HG03159 (cell line): ENCODE data around the gene LEAP2.
A peak's percentile ranks its signal among the peaks of the same experiment; 100 is the strongest.
"Not testable (repeated sequence)": the region's sequence is repeated elsewhere in the genome, so short reads cannot be mapped to it uniquely, and the experiment has no call there.

ENCODE experiments used
- ATAC-seq: cut with Tn5 transposase; IDR thresholded peaks from one replicate; pipeline ENCODE4 v1.9.1; 2021; ENCODE audit warnings: mild to moderate bottlenecking, moderate library complexity; ENCODE audit not compliant: unreplicated experiment

Gene LEAP2

DNA sequence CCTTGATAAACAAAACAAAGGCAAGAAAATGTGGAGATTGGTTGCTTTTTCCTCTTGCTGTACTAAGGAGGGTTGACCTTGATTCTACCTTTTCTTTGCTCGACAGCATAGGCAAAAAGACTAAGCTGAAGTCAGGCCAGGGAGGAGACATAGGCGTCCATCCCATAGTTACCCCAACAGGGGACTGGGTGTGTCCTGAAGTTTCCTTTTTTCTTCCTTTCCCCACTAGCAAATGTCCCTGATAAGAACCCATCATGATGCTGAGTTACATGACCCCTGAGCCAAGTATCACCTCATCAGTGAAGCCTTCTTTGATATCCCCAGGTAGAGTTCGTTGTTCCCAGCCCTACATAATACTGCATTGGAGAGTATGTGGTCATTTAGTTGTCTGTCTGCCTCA is 33.2 kb upstream of the LEAP2 start:
- no peak for ATAC-seq

- no peak for ATAC-seq
Measured at GRCh38 chr5:132840896-132841295, 32.6 kb upstream of the LEAP2 start.

- ATAC-seq, result no peak
Measured at GRCh38 chr5:132841305-132841704, 32.2 kb upstream of the LEAP2 start.

DNA sequence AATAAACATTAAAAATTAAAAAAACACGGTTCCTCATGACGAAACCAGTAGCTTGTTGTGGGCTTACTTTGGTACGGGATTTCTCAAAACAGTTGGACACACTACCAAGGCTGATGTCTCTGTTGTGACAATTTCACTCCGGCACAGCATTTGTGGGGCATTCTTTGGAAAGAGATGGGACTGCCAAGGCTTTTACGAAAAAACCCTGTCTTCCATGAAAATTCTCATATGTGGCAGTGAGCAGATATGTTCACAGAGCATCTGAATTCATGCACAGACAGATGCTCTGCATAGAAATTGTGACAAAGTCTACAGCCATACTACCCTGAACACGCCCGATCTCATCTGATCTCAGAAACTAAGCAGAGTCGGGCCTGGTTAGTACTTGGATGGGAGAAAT is 25.2 kb upstream of the LEAP2 start:
- ATAC-seq, result no peak

GRCh38 chr5:132849347-132849746 is 24.1 kb upstream of the LEAP2 start:
- no peak for ATAC-seq

GRCh38 chr5:132850066-132850465 is 23.4 kb upstream of the LEAP2 start:
- no peak for ATAC-seq

DNA sequence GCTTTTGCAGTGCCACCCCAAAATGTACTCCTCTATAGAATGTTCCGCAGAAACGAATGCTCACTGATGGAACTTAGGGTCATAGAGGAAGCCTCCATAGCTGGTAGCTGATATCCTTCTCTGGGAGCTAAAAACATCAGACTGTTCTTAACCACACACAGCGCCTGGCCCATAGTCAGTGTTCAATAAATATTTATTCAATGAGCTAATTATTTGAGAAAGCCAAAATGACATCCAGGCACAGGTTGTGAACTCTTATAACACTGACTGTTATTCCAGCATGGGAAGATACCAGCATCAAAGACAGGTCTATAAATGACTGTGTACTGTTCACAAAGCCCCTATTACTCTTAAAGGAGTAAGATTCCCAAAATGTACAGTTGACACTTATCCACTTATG is 20.1 kb upstream of the LEAP2 start:
- no peak for ATAC-seq

DNA sequence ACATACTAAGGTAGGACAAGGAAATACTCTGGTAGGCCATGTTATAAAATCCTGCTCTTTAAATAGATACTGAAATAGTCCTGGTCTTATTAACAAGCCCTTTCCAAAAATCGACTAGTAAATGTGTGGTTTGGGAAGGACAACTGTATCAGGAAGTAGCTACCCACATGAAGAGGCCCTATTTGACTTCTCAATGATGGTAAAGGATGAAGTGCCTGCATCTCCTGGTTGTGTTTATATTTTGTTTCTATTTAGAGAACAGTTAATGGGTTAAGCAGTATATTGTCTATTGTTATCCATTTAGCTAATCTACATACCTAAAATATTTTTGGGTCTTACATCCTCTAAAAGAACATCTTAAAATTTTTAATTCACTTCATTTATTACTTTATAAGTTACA is 19.7 kb upstream of the LEAP2 start:
- no peak for ATAC-seq

DNA sequence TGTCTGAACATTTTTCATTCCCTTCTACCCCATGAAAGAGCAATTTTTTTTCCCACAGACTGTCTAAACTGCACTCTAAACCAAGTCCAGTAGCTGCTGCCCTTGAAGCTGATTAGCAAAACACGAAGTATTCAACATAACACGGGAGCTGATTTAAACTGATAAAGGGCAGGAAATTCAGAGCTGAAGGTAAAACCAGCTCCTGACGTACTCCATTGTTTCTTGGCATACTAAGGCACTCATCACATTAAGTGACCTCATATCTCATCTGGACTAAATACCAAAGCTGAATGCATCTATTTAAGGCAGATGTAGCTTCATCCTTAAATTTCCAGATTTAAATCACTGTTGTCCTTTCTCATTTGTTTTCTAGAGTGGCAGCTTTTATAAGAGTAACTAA is 19.2 kb upstream of the LEAP2 start:
- no peak for ATAC-seq

- not testable (repeated sequence) for ATAC-seq
Measured at GRCh38 chr5:132854992-132855391, 18.5 kb upstream of the LEAP2 start.

DNA sequence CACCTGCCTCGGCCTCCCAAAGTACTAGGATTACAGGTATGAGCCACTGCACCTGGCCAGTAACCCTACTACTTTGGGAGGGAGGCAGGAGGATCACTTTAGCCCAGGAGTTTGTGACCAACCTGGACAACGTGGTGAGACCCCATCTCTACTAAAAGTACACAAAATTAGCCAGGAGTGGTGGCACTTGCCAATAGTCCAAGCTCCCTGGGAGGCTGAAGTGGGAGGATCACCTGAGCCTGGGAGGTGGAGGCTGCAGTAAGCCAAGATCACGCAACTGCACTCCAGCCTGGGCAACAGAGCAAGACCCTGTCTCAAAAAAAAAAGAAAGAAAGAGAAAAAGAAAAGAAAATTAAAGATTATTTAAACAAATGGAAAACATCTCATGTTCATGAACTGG is 17.5 kb upstream of the LEAP2 start:
- ATAC-seq, result no peak

DNA sequence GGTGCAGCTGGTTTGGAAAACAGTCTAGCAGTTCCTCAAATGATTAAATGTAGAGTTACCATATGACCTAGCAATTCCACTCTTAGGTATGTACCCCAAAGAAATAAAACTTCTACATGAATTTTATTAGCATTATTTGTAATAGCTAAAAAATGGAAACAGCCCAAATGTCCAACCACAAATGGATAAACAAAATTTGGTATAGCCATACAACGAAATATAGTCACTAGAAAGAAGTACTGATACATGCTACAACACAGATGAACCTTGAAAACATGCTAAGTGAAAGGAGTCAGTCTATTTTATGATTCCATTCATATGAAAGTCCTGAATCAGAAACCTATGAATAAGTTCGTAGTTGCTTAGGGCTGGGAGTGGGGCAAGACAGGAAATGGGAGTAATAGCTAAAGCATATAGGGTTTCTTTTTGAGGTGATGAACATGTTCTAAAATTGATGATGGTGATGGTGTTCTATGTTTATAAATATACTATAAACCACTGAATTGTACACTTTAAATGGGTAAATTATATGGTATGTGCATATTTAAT is 13.5 kb upstream of the LEAP2 start:
- ATAC-seq, result no peak

- ATAC-seq, result no peak
Measured at GRCh38 chr5:132860742-132861141, 12.7 kb upstream of the LEAP2 start.

DNA sequence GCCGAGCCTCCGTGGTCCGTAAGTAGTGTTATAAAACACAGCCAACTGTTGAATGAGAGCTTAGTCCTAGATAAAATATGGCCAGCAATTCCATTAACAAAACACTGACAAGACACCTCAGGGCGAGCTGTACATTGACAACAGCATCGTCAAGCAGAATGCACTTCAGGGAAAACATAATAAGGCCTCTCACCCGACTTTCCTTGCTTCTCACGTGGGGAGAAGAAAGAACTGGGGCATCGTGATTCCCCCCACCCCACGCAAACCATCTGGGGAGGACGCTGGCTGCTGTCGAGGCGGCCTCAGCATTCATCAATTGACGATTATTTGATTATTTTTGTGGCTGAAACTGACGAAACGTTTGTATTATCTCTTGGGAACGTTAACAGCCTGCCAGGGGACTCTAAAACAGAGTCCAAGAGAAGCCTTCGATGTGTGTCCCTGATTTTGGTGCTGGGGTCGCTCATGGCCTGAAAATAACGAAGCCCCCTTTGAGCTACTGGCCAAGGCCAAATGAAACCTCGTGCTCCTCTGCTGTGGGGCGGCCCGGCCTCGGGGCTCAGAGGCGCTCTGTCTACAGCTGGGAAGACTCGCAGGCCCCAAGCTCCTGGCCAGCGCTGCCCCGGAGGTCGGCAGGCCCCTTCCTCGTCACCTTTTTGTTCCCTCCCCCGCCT is 7.7 kb upstream of the LEAP2 start:
- peak; percentile 16 for ATAC-seq

- peak; percentile 97 for ATAC-seq
Measured at GRCh38 chr5:132866342-132867045, 7.0 kb upstream of the LEAP2 start, which contains the start of the genes GDF9 and UQCRQ. Gene GDF9 (minus strand): TSS chr5:132866469. CDS start chr5:132864533, 1,936 bp downstream. Gene UQCRQ (plus strand): TSS chr5:132866642. CDS start chr5:132866882, 240 bp downstream.

- peak; percentile 27 for ATAC-seq
Measured at GRCh38 chr5:132867046-132867451, 6.4 kb upstream of the LEAP2 start.

DNA sequence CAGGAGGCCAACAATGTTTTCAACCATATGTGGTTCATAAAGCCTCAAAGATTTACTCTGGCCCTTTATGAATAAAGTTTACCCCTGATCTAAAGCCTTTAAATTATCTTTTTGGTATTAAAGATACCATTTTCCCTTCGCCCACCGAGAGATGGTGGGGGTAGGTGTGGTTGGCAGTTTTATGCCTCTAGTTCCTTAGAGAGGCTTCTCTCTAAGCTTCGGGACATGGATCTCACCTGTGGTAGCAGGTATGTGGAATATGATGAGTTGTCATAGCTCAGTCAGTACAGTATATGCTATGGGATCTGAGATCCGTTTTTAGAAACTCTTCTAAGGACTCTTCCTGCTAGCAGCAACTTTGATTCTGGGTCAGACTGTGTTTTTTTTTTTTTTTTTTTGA is 4.7 kb upstream of the LEAP2 start:
- no peak for ATAC-seq

DNA sequence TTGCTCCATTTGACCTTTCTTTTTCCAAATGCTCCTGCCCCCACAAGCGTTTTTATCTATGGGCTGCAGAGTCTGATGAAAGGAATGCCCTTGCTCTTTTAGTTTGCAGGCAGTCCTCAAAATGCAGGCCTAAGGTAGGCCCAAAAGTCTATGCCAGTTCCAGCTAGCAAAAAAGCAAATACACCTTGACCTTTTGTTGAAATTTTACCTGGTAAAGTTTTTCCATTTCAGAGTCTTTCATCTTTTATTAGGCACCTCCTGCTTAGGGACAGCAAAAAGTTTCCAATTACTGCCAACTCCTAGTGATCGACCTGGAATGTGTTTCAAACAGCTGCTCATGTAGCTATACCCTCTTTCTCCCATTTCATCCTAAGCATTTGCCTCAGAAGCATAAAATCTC is 2.7 kb upstream of the LEAP2 start:
- ATAC-seq, result no peak

DNA sequence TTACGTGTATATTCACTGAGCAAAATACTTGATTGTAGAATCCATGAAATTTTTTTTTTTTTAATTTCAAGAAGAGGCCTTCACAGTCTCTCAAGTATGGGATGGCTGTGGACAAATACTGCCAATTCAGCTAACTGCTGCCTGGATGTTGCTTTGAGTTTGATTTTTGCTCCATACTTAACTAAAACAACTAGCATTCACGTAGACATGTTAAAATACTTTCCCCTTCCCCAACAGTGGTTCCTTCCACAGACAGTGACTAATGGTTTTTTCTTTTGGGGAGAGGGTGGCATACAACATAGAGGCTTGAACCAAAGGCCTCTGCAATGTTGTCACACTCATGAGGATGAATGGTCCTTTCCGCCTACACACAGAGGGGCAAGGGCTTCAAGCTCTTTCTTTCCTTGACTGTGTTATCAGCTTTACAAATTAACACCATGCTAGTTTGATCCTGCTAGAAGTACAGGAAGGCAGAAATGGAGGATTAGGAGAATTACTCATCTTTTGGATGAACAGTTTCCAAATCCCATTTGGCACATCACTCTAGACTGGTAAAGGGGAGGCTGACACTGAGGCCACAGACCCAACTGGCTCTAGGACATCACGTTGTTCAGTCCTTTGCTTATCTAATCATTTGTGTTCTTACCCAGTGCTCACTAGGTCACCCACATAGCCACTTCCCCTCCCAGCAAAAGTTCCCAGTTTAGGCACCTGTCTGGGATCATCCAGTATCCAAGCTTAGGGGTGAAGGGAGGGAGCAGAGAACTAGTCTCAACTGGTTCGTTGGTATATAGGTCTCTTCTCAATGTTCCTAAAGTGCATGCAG is 1.8 kb upstream of the LEAP2 start:
- no peak for ATAC-seq

- no peak for ATAC-seq
Measured at GRCh38 chr5:132872788-132873118, 715 bp upstream of the LEAP2 start.

DNA sequence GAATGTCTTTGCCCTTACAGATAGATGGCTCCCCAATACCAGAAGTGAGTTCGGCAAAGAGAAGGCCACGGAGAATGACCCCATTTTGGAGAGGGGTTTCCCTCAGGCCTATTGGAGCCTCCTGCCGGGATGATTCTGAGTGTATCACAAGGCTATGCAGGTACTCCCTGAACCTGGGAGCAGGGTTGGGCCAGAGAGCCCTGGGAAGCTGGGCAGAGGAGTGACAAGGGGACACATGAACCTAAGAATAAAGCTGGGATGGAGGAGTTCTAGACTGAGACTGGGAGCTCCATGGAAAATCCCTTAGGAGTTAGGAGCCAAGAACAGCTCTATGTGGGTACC is 433 bp downstream of the LEAP2 start:
- ATAC-seq, result no peak
